GM10847 (cell line): ENCODE results near the gene ERGIC1.

Source experiments
- POLR2A ChIP-seq: IDR thresholded peaks from 2 replicates; pipeline ENCODE4 v1.6.1; 2011; ENCODE audit not compliant: insufficient read length; ENCODE audit errors: extremely low read depth

ERGIC1 gene

DNA sequence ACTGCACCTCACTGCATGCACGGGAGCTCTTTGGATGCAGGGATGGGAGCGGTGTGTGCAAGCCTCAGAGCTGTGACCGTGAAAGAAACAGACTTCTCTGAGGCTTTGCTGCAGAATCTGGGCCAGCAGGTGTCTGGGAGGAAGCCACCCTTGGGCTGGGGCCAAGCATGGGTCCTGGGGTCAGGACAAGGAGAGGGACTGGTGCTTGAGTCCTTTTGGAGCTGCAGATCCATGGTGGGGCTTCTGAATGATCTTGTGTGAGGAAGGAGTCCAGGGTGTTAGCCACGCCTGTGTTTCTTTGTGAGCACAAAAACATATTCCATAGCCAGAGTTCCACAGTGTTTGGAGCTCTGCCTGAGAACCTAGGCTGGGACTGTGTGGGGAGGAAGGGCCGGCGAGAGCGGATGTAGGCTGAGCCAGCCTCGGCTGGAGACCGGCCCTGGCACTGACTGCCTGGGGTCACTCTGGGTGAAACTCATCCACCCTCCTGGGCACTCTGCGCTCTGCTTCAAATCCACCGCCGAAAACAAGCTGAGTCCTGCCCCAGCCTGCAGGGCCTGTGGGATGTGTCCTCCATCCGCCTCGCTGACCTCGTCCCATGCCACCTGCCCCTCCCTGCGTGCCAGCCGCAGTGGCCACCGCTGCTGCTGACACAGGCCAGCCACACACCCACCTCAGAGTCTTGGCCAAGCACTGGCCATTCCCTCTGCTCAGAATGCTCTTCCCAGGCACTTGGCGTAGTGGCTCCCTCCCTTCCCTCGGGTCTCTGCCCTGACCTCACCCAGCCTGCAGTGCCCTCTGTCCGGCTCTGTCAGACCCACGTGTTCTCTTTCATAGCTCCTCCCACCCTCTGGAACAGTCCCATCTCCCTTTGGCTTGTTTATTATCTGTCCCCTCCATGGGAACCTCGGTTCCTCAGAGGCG lies 26.7 kb downstream of the ERGIC1 start:
- TF ChIP-seq POLR2A, result no peak

DNA sequence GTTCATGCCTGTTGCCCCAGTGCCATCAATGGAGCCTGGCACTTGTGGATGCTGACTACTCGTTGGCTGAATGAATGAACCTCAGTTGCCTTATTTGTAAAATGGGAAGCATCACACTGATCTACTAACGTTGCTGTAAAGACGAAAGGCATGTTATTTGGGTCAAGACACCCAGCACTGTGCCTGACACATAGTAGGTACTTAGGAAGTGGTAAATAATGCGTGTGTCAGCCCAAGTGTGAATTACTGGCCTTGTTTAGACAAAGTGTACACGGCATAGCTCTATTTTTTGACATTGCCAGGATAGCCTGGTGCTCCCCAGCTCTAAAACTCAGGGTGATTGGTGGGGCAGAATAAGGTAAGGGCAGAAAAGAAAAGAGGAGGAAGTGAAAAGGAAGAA lies 27.4 kb downstream of the ERGIC1 start:
- TF ChIP-seq POLR2A, result no peak

DNA sequence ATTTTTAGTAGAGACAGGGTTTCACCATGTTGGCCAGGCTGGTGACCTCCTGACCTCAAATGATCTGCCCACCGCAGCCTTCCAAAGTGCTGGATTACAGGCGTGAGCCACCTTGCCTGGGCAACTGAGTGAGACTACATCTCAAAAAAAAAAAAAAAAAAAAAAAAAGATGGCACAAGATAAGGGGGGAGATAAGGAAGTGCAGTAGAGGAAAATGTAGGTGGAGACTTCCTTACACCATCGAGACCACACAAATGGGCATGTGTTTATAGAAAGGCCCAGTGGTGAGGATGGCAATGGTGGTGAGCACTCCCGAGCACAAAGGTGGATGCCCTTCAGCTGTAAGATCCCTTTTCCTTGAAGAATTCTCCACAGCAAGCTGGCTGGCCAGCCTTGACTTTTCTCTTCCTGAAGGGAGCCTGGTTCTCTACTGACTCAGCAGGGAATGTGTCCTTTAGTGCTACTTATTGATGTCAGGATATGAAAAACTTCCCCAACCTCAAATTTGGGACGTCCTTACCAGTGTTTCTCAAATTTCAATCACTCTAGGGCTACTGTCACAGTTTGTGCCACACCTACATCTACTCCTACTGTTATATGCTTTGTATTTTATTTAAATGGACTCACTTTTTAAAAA lies 28.2 kb downstream of the ERGIC1 start:
- no peak for TF ChIP-seq POLR2A

DNA sequence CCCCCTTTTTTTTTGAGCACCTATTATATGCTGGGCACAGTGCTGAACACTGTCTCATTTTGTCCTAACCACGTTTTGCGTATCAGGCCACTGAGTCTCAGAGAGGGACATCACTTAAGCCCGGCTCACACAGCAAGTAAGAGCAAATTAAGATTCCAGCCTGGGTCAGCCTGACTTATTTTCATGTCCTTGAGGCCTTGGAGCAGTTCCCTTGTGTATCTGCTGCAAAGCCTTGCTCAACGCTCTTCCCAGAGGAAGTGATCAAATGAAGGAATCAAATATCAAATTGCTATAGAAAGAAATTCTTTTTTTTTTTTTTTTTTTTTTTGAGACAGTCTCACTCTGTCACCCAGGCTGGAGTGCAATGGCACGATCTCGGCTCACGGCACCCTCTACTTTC lies 30.7 kb downstream of the ERGIC1 start:
- TF ChIP-seq POLR2A, result no peak

DNA sequence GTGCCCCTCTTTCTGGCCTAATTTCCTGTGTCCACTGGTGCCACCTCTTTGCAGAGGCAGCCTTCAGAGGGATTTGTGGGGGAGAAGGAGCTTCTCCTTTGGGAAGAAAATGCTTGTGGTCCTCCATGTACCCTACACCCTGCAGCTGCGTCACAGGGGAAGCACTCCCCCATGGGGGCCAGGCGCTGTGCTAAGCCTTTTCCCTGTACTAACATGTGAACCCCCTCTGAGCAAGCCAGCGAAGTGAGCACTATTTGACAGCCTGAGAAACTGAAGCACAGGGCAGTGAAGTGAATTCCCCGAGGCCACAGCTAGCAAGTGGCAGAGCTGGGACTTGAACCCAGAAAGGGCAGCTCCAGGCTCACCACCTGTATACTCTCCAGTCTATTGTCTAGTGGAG lies 32.3 kb downstream of the ERGIC1 start:
- TF ChIP-seq POLR2A, result no peak

DNA sequence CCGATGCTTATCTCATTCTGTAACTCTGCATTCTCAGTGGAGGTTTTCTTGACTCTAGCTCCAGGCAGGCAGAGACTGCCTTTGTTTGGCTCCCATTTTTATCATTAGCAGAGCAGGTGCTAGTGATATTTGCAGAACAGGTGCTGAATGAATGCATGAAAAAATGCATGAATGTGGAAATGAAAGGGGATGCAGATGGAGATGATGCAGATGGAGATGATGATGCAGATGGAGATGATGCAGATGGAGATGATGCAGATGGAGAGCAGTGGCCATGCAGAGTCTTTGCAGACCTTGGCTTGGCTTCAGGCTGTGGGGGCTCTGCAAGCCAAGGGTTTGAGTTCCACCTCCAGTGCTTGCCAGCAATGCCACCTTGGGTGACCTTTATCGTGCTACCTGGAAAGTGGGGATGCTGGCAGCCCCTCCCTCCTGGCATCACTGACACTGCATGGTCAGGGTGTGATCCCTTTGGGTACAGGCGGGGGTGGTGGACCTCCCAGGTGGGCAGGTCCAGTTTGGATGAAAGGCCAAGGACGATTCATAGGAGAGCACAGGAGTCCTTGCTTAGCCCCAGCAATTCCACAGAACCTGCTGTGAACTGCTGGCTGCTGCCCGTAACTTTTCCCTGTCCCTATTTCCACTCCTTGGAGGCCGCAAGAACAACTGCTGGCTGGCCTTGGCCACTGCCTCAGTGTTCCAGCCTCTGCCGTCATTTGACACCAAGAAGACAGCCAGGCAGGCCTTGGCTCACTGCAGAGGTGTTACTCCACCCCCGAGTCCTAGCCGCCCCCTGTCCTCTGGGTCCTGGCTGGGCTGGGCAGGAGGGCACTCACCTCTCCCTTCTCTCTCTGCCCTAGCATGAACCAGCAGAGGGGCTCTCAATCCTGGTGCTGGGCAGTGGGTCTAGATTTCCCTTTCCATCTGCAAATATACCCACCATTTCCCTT lies 33.0 kb downstream of the ERGIC1 start:
- TF ChIP-seq POLR2A, result no peak

DNA sequence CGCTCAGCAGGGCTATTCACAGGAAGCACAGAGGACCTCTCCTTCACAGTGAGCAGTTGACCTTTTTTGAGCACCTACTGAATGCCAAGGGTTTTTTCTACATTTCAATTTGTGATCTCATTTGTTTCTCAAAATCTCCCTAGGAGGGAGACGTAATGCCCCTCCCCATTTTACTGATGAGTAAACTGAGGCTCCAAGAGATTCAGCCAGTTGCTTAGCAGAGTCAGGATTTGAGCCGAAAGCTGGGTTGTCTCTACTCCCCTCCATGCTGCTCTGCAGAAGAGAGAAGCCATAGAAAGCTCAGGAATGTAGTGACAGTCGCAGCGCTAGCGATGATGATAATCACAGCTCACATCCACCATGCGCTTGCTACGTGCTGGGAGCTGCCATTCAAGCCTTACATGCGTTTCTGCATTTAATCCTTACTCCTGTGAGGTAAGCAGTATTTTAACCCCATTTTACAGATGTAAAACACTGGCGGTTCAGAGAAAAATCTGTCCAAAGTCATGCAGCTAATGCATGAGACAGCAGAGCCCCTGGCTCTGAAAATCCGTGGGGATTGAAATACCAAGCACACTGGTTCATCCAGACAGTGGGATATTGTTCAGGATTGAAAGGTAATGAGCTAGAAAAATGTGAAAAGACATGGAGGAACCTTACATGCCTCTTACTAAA lies 33.8 kb downstream of the ERGIC1 start:
- TF ChIP-seq POLR2A, result no peak

DNA sequence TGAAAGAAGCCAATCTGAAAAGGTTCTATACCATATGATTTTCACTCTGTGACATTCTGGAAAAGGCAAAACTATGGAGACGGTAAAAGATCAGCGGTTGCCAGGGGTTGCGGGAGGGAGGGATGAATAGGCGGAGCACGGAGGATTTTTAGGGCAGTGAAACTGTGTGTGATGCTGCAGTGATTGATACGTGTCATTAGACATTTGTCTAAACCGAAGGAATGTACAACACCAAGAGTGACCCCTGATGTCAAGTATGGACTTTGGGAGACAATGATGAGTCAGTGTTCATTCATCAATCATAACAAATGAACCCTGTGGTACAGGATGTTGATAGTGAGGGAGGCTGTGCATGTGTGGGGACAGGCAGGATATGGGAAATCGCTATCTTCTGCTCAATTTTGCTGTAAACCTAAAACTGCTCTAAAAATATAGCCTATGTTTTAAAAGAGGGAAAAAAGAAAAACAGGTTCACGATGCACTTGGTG lies 34.4 kb downstream of the ERGIC1 start:
- TF ChIP-seq POLR2A, result no peak

DNA sequence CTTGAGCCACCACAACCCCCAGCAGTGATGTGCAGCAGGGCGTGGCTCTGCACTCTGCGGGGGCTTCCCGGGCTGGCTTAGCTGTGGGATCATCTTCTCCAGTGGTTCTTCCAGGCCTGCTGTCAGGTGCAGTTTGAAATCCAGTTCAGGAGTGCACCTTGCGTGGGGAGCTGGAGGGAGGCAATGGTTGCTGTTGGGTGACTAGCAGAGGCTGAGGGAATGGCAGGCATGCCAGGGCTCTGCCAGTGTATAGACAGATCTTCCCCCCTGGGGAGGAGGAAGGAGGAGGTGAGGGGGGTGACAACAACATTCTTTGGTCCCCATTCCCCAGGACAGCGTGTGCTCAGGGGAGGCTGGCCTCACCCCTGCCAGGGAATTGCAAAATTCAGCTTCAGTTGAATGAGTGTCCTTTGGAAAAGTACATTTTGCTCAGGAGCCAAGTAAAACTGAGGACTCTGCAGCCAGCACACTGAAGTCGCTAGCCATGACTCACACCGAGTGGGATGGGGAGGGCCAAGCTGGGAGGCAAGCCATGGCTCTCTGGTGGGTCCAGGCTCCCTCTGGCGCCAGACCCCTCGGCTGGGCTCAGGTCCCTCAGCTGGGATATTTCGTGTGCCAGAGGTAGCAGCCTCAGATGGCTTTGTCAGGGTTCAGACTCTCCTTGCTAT lies 35.0 kb downstream of the ERGIC1 start:
- no peak for TF ChIP-seq POLR2A

DNA sequence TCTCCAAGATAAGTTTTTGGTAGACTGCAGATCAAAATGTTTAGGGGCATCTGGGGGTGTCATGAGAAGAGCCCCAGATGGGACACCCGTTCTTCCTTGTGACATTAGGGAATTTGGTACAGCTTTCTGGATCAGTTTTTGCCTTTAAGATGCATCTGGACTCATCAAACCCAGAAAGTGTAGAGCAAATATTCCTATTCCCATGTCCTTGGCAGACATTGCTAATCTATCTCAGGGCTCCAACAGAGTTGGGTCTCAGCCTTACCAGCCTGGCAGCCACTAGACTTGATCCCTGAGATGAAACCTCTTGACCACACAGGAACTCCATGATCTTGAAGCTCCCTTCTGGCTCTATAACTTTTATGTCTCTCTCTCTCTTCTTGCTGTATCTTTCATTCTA lies 35.6 kb downstream of the ERGIC1 start:
- TF ChIP-seq POLR2A, result no peak

DNA sequence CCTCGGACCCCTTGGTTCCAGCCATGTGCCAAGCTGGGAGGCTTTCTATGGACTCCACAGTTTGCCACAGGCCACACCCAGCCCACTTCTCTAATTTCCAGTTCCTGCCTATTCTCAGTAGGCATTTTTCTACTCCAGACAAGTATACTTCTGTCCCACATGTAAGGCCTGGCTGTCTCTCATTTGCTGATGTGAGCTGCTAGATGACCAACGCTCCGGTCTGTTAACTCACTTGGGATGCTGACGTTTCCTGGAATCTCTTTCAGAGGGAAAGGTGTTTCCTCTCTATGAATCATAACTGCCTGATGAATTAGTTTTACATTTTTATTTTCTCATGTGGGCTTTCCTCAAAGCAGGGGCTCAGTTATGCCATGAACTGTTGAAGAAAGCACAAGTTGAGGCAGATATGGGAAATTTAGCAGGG lies 36.3 kb downstream of the ERGIC1 start:
- TF ChIP-seq POLR2A, result no peak

DNA sequence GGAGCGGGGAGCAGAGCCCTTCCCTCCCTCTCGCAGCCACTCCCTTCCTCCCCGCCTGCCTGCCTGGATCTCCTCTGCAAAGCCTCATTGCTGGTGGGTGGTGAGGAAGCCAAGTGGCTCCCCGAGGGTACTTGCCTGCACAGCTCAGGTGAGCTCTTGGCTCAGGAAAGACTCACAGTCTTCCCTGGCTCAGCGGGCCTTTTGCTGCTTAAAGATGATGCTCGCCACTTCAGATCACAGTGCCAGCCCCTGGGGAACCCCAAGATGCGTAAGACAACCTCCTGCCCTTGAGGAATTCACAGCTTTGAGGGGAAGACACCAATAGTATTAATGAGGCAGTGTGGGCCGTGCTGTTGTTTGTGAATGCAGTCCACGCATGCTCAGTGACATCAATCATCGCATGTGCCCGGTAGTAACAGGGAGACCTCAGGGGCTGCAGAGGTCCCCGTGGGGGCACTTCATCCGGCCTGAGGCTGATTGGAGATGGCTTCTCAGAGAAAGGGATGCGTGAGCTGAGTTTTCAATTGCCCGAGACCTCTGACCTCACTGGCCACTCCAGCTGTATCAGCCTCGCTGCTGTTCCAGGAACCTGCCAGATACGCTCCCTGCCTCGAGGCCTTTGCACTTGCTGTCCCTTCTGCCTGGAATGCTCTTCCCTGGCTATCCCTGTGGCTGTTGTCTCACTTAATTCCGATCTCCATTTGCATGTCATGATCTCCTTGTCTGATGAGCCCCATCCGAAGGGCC lies 36.8 kb downstream of the ERGIC1 start:
- TF ChIP-seq POLR2A, result no peak

DNA sequence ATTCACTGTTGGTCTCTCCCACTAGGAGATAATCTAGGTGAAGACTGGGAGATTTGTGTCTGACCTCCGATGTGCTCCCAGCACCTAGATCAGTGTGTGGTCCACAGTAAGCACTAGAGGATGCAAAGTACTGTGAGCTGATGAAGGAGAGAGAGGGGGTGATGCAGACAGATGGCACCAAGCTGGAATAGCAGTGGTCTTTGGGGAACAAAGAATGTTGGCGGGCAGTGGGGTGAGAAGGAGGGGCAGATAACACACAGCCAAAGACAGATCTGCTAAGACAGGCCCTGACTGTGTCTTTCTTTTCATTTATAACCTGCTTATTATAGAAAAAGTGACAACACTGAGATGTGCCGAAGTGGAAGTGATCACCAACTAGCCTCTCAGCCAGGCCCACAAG lies 37.5 kb downstream of the ERGIC1 start:
- TF ChIP-seq POLR2A, result no peak
